GM19328 (cell line): Measurements from ENCODE around the gene GZMM.

Source experiments
- ATAC-seq: cut with Tn5 transposase; IDR thresholded peaks from one replicate; pipeline ENCODE4 v1.9.1; 2021; ENCODE audit warnings: mild to moderate bottlenecking, moderate library complexity; ENCODE audit not compliant: unreplicated experiment

Gene GZMM

GRCh38 chr19:558770-559439 lies 15.1 kb downstream of the GZMM start:
- no peak for ATAC-seq

GRCh38 chr19:560121-560520 lies 16.3 kb downstream of the GZMM start:
- no peak for ATAC-seq

GRCh38 chr19:566403-566802 lies 22.6 kb downstream of the GZMM start:
- no peak for ATAC-seq

- no peak for ATAC-seq
Measured at GRCh38 chr19:566844-567243, 23.0 kb downstream of the GZMM start.

- ATAC-seq = no peak
Measured at GRCh38 chr19:567296-567900, 23.5 kb downstream of the GZMM start.

- no peak for ATAC-seq
Measured at GRCh38 chr19:570251-570686, 26.4 kb downstream of the GZMM start.

GRCh38 chr19:570937-571565 lies 27.2 kb downstream of the GZMM start:
- ATAC-seq = no peak

- ATAC-seq = no peak
Measured at GRCh38 chr19:571566-571974, 27.7 kb downstream of the GZMM start.

- ATAC-seq = peak; percentile 69
Measured at GRCh38 chr19:572140-572742, 28.4 kb downstream of the GZMM start, which contains the start of gene BSG. Gene BSG, plus strand, starts transcription at chr19:572596. Its CDS starts 39 bp downstream, at chr19:572635.

- no peak for ATAC-seq
Measured at GRCh38 chr19:572743-573518, 29.1 kb downstream of the GZMM start.

GRCh38 chr19:573519-573825 lies 29.6 kb downstream of the GZMM start:
- no peak for ATAC-seq

GRCh38 chr19:574658-575526 lies 31.0 kb downstream of the GZMM start:
- ATAC-seq = no peak

GRCh38 chr19:575527-576506 lies 32.0 kb downstream of the GZMM start:
- ATAC-seq = no peak

GRCh38 chr19:576768-577438 lies 33.0 kb downstream of the GZMM start:
- ATAC-seq = no peak

GRCh38 chr19:577439-578392 lies 33.9 kb downstream of the GZMM start:
- ATAC-seq = no peak

GRCh38 chr19:579111-579841 lies 35.4 kb downstream of the GZMM start:
- no peak for ATAC-seq

- no peak for ATAC-seq
Measured at GRCh38 chr19:579842-580155, 35.9 kb downstream of the GZMM start.
